CD4-positive, alpha-beta T cell treated with Interleukin-1 beta for 1 hour (primary cell): ENCODE data around the gene CTNNBL1.

Source experiments
- DNase-seq, 2 donors: peaks; one replicate each; pipeline ENCODE4 v3.0.0-alpha.2; 2020 to 2022

CTNNBL1 gene

DNA sequence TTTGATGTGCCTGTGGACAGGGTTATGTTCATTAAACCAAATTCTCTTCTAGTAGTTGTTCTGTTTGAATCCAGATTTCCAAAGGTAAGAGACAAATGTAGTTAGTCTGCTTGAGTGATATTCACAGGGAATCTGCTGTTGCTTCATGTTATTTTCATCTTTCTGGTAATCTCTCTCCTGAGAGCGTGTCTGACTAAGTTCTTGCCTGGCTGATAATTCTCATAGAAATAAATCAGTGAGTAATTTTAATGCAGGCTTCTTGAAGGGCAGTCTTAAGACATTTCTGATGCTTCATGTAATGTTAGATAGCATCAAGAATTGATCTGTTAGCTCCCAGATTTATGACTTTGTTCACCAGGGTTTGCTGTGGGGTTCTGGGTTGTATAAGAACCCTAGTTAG lies 54.2 kb downstream of the CTNNBL1 start:
- DNase-seq: no peak

DNA sequence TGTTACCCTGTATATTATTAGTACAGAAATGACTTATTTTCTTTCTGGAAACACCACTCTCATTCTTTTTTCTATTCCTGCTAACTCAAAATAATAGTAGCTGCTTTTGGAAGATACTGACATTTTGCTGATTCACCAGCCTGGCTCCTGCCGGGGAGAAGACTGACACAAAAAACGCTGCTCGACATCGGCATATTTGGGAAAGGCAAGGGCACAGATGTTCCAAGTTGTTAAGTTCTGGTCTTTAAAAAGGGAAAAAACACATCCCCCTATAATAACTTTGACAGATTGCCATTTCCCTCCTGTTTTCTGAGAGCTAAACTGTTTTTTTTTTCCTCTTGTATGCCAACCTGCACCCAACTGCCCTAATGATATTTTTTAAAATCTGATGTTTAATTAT lies 55.4 kb downstream of the CTNNBL1 start:
- DNase-seq: no peak

DNA sequence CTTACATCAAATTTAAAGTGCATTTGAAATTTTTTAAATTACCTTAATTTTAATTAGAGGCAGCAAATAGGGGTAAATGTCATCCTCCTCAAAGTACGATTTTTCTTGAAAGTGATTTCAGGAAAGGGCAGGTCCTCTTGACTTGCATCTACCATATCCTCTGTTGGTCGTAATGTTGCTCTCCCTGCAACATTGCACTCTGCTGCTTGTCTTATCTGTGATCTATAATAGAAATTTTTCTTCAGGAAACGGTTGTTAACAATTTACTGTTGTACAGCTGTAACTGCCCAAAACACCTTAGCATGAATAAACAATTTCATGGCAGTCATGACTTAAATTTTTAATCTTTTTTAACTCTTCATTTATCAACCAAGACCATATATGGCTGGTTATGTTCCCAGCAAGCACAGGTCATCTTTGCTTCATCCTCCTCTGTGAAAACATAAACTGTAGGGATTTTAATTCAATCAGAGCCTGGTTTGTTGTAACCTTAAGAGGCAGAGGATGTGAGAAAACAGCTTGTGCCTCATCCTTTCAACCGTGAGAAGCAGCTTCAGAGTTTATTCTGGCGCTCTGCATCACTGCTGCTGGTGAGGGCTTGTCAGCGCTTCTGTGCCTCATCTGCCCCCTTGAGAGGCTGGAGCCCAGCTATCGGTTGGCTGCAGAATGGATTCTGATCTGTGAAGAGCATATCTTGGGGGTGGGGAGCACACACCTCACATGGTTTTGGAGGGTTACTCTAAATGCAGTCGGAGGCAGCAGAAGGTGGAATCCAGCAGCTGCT lies 56.0 kb downstream of the CTNNBL1 start:
- no peak for DNase-seq

DNA sequence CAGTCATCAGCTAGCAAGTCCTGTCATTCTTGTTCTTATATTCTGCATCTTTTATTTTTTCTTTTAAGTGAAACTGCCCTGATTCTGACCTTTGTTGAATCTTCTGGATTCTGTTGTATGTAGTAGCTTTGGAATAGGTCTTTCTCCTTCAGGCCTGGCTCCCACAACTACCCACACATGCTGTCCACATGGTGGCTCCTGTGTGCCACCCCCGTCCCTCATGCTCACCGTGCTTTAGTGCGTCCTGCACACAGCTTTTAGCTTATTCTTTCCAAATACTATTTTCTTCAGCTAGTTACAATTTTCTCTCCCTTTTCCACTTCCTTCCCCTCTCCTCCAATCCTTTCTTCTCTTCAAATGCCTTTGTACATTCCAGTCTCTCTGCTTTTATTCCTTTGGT lies 61.8 kb downstream of the CTNNBL1 start:
- no peak for DNase-seq

DNA sequence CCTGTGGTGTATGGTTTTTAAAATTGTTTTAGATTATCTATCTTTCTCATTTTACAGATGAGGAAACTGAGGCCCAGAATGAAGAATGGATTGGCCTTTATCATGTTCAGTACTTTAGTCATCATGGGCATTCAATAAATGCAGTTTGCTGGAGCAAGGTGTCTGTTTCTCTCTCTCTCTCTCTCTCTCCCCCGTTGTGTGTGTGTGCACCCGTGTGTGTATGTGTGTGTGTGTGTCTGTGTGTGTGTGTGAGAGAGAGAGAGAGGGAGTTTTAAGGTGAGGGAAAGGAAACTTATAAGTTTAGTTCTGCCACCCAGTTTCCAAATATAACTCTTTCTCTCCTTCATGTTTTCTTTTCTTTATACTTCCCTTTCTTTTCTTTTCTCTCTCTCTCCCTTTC lies 62.4 kb downstream of the CTNNBL1 start:
- no peak for DNase-seq

- no peak for DNase-seq
These were observed 63.7 kb downstream of the CTNNBL1 start for GRCh38 chr20:37757550-37757949.

DNA sequence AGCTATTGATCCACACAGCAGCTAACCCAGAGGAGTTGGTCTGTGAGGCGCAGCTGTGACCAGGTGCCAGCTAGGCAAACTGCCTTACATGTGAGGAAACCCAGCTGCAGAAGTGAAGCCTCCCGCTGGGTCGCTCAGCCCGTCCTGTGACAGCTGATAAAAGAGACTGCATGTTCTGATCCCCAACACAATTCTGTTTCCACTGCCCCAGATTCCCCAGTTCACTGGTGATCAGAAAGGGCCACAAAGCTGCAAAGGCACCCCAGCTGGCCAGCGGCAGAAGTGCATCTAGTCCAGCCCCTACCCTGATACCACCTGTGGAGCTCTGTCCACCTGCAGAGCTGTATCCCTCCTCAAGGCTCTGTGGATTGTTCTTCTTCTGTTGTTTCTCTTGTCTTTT lies 64.5 kb downstream of the CTNNBL1 start:
- no peak for DNase-seq

- no peak for DNase-seq
These were observed 65.3 kb downstream of the CTNNBL1 start for GRCh38 chr20:37759052-37759553.

GRCh38 chr20:37759761-37760209 lies 66.0 kb downstream of the CTNNBL1 start:
- DNase-seq: no peak

DNA sequence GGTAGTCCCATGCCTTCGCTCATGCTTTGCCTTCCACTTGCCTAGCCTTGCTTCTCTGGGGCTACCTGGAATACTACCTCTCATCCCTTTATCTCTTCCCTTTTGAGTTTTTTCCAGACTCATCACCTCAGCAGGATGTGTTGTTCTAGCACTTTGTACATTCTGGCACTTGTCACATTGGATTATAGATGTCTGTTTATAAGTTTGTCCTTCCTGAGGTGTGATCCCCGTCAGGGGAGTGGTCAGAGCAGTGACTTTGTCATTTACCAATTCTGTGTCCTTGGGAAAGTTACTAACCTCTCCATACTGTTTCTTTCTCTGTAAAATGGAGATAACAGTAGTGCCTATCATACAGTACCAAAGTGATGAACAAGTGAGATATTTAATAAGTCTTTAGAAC lies 66.5 kb downstream of the CTNNBL1 start:
- DNase-seq: no peak

DNA sequence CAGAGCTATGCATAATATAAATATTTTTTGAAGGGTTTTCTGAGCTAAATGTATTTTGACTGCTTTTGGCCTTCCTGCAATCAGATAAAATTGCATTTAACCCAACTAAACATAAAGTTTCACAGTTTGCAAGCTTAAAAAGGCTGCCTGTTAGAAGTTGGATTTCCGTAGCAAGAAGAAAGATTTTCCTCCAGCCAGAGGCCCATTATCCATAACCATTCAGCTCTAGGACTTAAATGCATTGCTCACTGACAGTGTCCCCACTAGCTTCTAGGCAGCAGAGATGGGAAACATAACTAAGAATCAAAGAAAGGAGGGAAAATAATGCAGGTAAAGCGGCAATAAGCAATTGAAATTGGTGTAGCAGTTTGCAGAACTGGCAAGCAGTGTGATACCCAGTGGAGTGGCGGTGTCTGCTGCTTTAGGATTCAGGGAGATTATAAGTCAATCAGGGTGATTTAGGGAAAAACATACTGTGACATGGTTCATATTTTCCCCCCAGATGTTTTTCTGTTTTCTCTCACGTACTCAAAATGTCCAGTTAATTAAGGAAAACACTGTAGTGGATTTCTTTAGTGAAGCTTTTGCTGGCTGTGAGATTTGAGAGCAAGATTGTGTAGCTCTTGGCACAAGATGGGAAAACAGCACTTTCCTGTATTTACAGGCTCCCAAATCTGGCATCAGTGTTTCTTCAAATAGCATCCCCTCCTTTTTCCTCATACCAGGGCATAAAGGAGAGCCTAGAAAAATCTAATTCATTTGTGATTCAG lies 69.1 kb downstream of the CTNNBL1 start:
- DNase-seq: no peak

DNA sequence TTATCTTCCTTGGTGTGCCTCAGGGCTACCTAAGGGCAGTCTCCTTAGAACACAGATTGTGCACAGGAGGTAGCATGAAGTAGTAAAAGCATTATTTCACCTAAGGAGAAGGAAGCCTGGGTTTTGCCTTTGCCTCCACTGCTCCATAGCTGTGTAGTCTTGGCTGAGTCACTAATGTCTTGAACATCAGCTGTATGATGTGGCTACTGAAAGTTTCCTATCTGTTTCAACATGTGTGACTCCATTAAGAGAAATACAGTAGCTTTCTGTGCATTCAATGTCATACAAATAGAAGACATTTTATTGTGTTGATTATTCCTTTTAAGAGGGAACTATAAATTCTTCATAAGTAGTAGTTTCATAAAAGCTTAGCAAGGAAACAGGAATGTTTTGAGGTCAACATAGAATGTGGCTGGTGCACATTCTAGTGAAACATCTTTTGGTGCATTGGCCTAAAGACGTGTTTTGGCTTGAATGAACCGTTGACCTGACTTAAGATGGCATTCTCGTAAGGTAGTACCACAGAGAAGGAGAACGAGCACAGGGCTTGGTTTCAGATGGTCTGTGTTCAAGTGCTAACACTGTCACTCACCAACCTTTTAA lies 70.6 kb downstream of the CTNNBL1 start:
- no peak for DNase-seq

GRCh38 chr20:37770908-37771307 lies 77.1 kb downstream of the CTNNBL1 start:
- no peak for DNase-seq

DNA sequence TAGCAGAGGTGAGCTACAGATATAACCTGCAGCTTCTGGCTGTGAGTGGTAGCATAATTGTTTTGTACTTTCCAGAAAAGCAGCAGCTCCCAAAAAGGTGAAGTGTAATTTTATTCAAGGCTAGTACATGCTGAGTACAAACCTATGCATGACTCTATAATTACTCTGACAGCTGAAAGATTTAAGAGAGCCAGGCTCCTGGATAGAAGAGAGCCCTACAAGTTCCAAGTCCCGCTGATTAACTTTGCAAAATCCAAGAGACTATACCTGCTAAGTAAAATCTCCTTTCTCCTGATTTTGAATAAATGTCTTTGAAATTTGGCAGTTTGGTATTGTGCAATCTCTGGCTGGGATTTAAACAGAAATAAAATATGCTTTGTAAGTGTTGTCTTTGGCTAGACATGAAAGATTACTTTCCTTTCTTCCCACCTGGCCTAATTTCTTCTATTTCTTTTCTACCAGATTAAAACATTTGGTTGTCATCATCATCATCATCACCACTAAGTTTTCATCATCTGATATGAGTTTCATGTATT lies 79.5 kb downstream of the CTNNBL1 start:
- DNase-seq: no peak

DNA sequence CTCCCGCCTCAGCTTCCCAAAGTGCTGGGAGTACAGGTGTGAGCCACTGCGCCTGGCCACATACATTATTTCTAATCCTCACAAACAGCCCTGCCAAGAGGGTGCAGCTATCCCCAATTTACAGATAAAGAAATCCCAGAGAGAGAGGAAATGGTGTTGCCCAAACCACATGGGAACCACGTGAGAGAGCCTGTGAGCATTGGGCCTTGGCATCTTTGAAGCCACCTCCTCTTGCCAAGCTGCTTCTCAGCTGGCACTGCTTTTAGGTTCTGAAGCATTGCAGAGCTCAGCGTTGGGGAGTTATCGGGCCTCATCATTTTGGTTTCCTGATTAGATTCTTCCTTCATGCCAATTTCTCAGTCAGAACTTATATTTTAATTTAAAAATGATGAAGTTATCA lies 80.3 kb downstream of the CTNNBL1 start:
- no peak for DNase-seq

DNA sequence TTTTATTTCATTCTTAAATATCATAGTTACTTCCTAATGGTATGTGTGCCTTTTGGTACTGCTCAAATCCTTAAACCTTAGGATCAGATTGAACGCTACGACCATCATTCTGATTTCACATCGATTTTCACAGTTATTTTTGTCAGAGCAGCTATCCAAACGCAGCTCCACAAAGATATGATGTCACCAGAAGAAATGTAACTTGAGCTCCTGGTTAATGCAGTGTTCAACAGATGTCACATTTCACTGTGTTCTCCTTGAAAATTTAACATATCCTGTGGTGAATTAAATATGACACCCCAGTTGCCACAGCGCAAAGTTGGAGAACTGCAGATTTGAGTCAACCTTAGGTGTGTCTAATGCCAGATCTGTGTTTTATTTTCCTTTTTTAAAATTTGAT lies 81.4 kb downstream of the CTNNBL1 start:
- DNase-seq: no peak

DNA sequence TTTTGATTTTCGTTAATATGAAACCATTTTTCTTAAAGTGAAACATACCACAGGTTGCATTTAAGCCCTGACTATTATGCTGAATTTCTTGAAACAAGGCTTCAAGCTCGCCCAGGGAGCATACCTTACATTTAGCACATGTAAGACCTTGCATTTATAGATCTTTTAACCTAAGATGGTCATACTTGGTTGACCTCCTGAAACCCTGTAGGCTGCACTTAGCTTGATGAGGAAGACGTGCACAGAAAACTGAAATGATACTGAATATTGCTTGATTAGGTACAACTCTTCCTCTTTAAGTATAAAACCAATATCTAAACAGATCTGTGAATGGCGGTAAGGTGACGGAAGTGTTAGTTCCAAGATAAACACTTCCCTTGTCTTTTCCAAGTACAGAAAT lies 82.2 kb downstream of the CTNNBL1 start:
- DNase-seq: no peak

GRCh38 chr20:37776526-37776925 lies 82.7 kb downstream of the CTNNBL1 start:
- DNase-seq: no peak

- DNase-seq: no peak
These were observed 83.5 kb downstream of the CTNNBL1 start for GRCh38 chr20:37777012-37777950.

DNA sequence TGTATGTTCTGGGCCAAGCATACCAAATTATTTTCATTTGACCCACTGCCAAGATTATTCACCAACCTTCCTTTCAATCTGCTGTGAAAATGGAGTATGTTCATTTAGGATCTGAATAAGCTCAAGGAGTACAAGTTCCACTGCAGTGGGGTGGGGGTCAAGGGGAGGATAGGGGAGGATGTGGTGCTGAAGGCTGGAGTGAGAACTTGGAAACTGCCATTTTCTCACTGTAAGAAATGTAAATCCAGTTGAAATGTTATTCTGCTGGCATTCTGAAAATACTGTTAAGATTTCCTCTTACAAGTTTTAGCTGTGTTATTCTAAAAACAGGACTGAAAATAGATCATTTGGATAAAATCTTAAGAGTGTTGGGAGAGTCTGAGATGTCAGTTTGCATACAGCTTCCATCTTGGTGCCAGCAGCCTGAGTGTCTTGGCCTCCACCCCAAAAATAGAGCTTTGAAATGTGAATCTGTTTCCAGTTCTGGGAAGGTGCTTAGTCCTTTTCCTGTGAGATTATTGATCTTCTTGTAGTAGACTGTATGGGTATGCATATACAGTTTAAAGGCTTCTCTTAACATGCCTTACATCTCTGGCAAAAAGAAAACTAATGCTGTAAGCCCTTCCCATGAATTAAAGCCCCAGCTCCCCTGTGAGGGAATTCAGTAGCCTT lies 84.3 kb downstream of the CTNNBL1 start:
- DNase-seq: no peak

DNA sequence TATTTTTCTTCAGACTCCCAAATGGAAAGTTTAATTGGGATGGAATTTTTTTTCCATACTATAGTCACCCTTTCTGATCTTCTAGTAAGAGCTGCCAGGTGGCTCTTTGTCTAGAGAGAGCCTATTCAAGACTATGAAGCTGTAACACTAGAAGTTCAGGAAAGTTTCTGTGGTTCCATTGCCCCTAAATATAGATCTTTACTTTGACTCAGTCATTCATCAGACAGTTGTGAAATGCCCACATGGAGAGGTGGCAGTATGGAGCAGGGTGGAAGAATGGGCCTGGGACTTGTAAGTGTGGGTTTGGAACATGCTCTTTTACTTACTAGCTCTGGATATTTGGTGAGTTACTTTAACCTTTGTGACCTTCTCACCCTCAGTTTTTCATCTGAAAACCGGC lies 87.8 kb downstream of the CTNNBL1 start:
- no peak for DNase-seq

DNA sequence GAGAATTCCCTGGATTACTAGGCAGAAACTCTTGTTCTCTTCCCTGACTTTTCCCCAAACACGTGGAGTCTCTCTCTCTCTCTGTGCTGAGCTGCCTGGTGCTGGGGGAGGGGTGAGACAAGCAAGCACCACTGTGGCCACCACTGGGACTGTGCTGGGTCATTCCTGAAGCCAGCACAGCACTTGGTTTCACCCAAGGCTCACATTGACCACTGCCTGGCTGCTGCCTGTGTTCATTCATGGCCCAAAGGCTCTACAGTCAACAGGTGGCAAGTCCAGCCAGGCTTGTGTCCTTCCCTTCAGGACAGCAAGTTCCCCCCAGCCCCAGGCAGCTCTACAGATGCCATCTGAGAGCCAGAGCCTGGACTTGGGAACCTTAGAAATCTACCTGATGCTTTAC lies 92.2 kb downstream of the CTNNBL1 start:
- no peak for DNase-seq
